NCI-H2196 (cell line): ENCODE results near the gene RANBP3.
"Not testable (repeated sequence)": the region's sequence is repeated elsewhere in the genome, so short reads cannot be mapped to it uniquely, and the experiment has no call there.

Source experiments
- DNase-seq: peaks from one replicate; lab custom pipeline; 2025; ENCODE audit not compliant: unreplicated experiment; lab: John Stamatoyannopoulos, UW

RANBP3 gene

GRCh38 chr19:6006896-6007295, 29.0 kb upstream of the RANBP3 start:
- DNase-seq = no peak

GRCh38 chr19:6006070-6006446, 28.1 kb upstream of the RANBP3 start:
- not testable (repeated sequence) for DNase-seq

GRCh38 chr19:6005321-6006069, 27.6 kb upstream of the RANBP3 start:
- DNase-seq = no peak

- no peak for DNase-seq
These were observed 26.0 kb upstream of the RANBP3 start for GRCh38 chr19:6003976-6004375.

GRCh38 chr19:6002591-6002990, 24.7 kb upstream of the RANBP3 start:
- DNase-seq = no peak

- no peak for DNase-seq
These were observed 22.4 kb upstream of the RANBP3 start for GRCh38 chr19:6000228-6000847.

- no peak for DNase-seq
These were observed 21.8 kb upstream of the RANBP3 start for GRCh38 chr19:5999693-6000092.

GRCh38 chr19:5997371-5997770, 19.4 kb upstream of the RANBP3 start:
- no peak for DNase-seq

GRCh38 chr19:5996623-5997320, 18.8 kb upstream of the RANBP3 start:
- no peak for DNase-seq

- no peak for DNase-seq
These were observed 18.2 kb upstream of the RANBP3 start for GRCh38 chr19:5996102-5996501.

GRCh38 chr19:5995606-5996005, 17.7 kb upstream of the RANBP3 start:
- DNase-seq = no peak

GRCh38 chr19:5994405-5995165, 16.6 kb upstream of the RANBP3 start:
- DNase-seq = no peak

GRCh38 chr19:5993648-5994358, 15.9 kb upstream of the RANBP3 start:
- DNase-seq = no peak

GRCh38 chr19:5993201-5993600, 15.3 kb upstream of the RANBP3 start:
- DNase-seq = no peak

- DNase-seq = no peak
These were observed 14.8 kb upstream of the RANBP3 start for GRCh38 chr19:5992756-5993155.

GRCh38 chr19:5991244-5991838, 13.4 kb upstream of the RANBP3 start:
- no peak for DNase-seq

GRCh38 chr19:5990289-5990797, 12.4 kb upstream of the RANBP3 start:
- DNase-seq = no peak

GRCh38 chr19:5989388-5990074, 11.6 kb upstream of the RANBP3 start:
- no peak for DNase-seq

GRCh38 chr19:5988517-5989387, 10.8 kb upstream of the RANBP3 start:
- no peak for DNase-seq
